Ishikawa (cell line): ENCODE measurements around the gene DNAJC18.

Experiments used
- CEBPB ChIP-seq: IDR thresholded peaks from 2 replicates; pipeline ENCODE4 v1.6.1; 2012
- NFIC ChIP-seq: IDR thresholded peaks from 2 replicates; pipeline ENCODE4 v1.6.1; 2012
- TAF1 ChIP-seq: IDR thresholded peaks from 2 replicates; pipeline ENCODE4 v1.6.1; 2012; ENCODE audit warnings: low read depth, mild to moderate bottlenecking
- TCF12 ChIP-seq: IDR thresholded peaks from 2 replicates; pipeline ENCODE4 v1.6.1; 2012; ENCODE audit warnings: low read depth
- TF ChIP-seq, protein P1 (sequence below): IDR thresholded peaks from 2 replicates; pipeline ENCODE4 v1.6.1; 2012; ENCODE audit warnings: low read depth, mild to moderate bottlenecking
- TF ChIP-seq, protein P2 (sequence below): IDR thresholded peaks from 2 replicates; pipeline ENCODE4 v1.6.1; 2012

GRCh38 chr5:139368613-139369012 lies 70.7 kb downstream of the DNAJC18 start:
- no peak for TF ChIP-seq TAF1
- TF ChIP-seq, protein P1, sequence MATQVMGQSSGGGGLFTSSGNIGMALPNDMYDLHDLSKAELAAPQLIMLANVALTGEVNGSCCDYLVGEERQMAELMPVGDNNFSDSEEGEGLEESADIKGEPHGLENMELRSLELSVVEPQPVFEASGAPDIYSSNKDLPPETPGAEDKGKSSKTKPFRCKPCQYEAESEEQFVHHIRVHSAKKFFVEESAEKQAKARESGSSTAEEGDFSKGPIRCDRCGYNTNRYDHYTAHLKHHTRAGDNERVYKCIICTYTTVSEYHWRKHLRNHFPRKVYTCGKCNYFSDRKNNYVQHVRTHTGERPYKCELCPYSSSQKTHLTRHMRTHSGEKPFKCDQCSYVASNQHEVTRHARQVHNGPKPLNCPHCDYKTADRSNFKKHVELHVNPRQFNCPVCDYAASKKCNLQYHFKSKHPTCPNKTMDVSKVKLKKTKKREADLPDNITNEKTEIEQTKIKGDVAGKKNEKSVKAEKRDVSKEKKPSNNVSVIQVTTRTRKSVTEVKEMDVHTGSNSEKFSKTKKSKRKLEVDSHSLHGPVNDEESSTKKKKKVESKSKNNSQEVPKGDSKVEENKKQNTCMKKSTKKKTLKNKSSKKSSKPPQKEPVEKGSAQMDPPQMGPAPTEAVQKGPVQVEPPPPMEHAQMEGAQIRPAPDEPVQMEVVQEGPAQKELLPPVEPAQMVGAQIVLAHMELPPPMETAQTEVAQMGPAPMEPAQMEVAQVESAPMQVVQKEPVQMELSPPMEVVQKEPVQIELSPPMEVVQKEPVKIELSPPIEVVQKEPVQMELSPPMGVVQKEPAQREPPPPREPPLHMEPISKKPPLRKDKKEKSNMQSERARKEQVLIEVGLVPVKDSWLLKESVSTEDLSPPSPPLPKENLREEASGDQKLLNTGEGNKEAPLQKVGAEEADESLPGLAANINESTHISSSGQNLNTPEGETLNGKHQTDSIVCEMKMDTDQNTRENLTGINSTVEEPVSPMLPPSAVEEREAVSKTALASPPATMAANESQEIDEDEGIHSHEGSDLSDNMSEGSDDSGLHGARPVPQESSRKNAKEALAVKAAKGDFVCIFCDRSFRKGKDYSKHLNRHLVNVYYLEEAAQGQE, result no peak
- no peak for TF ChIP-seq CEBPB
- TF ChIP-seq, protein P2, sequence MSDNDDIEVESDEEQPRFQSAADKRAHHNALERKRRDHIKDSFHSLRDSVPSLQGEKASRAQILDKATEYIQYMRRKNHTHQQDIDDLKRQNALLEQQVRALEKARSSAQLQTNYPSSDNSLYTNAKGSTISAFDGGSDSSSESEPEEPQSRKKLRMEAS, result no peak
- TF ChIP-seq TCF12, result no peak
- no peak for TF ChIP-seq NFIC
